ENCODE results near the gene CDH3.

Gene CDH3

DNA sequence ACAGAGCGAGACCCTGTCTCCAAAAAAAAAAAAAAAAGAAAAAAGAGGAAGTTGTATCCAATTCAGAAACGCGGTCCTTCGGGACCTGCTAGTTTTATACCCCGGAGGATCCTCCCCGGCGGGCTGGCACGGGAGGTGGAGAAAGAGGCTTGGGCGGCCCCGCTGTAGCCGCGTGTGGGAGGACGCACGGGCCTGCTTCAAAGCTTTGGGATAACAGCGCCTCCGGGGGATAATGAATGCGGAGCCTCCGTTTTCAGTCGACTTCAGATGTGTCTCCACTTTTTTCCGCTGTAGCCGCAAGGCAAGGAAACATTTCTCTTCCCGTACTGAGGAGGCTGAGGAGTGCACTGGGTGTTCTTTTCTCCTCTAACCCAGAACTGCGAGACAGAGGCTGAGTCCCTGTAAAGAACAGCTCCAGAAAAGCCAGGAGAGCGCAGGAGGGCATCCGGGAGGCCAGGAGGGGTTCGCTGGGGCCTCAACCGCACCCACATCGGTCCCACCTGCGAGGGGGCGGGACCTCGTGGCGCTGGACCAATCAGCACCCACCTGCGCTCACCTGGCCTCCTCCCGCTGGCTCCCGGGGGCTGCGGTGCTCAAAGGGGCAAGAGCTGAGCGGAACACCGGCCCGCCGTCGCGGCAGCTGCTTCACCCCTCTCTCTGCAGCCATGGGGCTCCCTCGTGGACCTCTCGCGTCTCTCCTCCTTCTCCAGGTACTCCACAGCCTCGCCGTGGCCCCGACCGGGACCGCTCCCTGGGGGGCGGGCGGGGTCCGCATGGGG lies at the start of gene CDH3:
Gene CDH3, plus strand, starts transcription at position 596 of the 779 bp plus-strand sequence. Its CDS starts 70 bp downstream, at position 666.
- in situ Hi-C loops (cut with HindIII; ENCODE audit: low pct_ligation_motif_present, low sequenced_read_pairs): no loop called here
- H3K27ac ChIP-seq: no peak within 1 kb of the TSS
- H3K27me3 ChIP-seq (replicated peaks): peaks cover 35% of the 10 kb centered on the region
- no peaks in the 10 kb centered on the region for H3K36me3 ChIP-seq (replicated peaks)
- TF ChIP-seq, protein P1, sequence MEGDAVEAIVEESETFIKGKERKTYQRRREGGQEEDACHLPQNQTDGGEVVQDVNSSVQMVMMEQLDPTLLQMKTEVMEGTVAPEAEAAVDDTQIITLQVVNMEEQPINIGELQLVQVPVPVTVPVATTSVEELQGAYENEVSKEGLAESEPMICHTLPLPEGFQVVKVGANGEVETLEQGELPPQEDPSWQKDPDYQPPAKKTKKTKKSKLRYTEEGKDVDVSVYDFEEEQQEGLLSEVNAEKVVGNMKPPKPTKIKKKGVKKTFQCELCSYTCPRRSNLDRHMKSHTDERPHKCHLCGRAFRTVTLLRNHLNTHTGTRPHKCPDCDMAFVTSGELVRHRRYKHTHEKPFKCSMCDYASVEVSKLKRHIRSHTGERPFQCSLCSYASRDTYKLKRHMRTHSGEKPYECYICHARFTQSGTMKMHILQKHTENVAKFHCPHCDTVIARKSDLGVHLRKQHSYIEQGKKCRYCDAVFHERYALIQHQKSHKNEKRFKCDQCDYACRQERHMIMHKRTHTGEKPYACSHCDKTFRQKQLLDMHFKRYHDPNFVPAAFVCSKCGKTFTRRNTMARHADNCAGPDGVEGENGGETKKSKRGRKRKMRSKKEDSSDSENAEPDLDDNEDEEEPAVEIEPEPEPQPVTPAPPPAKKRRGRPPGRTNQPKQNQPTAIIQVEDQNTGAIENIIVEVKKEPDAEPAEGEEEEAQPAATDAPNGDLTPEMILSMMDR (IDR thresholded peaks at IDR 0.05; ENCODE audit: low read depth, low read length, missing control alignments): peak; percentile 14
- no peak within 1 kb of the TSS for H3K4me3 ChIP-seq (ENCODE audit: low read depth, low read length)
- no peak for DNase-seq

DNA sequence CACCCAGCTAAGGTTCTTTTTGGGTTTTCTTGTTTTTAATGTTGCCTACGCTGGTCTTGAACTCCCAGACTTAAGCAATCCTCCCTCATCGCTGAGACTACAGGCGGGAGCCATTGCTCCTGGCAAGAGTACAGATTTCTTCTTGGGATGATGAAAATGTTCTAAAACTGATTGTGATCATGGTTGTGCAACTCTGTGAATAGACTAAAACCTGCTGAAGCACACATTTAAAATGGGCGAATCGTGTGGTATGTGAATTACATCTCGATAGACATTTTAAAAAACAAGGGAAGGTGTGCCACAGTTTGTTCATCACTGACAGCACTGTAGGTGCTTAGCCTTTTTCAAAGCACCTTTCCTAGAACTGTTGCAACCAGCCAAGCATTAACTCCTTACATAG lies 48.8 kb upstream of the CDH3 start:
- H3K27me3 ChIP-seq (replicated peaks): no peaks in the 10 kb centered on the region
- TF ChIP-seq, protein P1 (IDR thresholded peaks at IDR 0.05; ENCODE audit: low read depth, low read length, missing control alignments): no peak
- no peaks in the 10 kb centered on the region for H3K36me3 ChIP-seq (replicated peaks)
- H3K27ac ChIP-seq: no peak overlapping the region
- no peak for DNase-seq
- no peak overlapping the region for H3K4me3 ChIP-seq (ENCODE audit: low read depth, low read length)
- in situ Hi-C loops (cut with HindIII; ENCODE audit: low pct_ligation_motif_present, low sequenced_read_pairs): no loop called here

DNA sequence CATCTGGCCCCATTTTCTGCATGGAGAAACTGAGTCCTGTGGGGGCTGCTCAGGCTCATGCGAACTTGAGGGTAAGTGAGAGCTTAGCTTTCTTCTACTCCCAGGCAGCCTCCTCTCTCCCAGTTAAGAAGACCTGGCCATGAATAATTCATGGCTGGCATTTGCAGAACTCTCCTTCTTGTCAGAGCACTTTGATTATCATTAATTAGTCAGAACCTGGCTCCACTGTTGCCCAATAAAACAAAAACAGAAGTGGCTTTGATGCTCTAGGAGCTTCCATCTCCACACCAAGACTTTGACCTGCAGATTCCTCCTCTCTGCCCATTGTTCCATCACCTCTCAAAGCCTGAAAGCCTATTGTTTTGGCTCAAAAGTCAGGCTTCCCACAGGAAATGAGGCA lies 45.5 kb upstream of the CDH3 start:
- Histone ChIP-seq H3K4me3 (ENCODE audit: low read depth, low read length) (no peak overlapping the region), H3K36me3 (replicated peaks) (no peaks in the 10 kb centered on the region), H3K27me3 (replicated peaks) (no peaks in the 10 kb centered on the region), H3K27ac (no peak overlapping the region)
- in situ Hi-C loops (cut with HindIII; ENCODE audit: low pct_ligation_motif_present, low sequenced_read_pairs): no loop called here
- TF ChIP-seq, protein P1 (IDR thresholded peaks at IDR 0.05; ENCODE audit: low read depth, low read length, missing control alignments): no peak
- no peak for DNase-seq

DNA sequence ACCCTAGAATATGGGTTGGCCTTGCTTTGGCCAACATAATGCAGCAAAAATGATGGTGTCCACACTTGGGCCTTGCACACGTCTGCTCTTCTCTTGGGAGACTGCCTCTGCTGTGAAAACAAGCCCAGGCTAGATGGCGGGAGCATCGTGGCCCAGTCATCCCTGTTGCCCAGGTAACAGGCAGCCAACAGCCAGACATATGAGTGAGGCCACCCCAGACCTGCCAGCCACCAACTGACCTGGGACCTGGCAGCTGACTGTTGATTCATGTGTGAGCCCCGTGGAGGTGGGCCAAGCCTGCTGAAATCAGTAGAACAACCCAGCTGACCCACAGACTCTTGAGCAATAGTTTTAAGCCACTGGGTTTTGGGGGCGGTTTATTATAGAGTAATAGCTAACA lies 39.4 kb upstream of the CDH3 start:
- in situ Hi-C loops (cut with HindIII; ENCODE audit: low pct_ligation_motif_present, low sequenced_read_pairs): no loop called here
- H3K36me3 ChIP-seq (replicated peaks): no peaks in the 10 kb centered on the region
- H3K27me3 ChIP-seq (replicated peaks): no peaks in the 10 kb centered on the region
- TF ChIP-seq, protein P1 (IDR thresholded peaks at IDR 0.05; ENCODE audit: low read depth, low read length, missing control alignments): no peak
- H3K4me3 ChIP-seq (ENCODE audit: low read depth, low read length): no peak overlapping the region
- no peak overlapping the region for H3K27ac ChIP-seq
- no peak for DNase-seq

DNA sequence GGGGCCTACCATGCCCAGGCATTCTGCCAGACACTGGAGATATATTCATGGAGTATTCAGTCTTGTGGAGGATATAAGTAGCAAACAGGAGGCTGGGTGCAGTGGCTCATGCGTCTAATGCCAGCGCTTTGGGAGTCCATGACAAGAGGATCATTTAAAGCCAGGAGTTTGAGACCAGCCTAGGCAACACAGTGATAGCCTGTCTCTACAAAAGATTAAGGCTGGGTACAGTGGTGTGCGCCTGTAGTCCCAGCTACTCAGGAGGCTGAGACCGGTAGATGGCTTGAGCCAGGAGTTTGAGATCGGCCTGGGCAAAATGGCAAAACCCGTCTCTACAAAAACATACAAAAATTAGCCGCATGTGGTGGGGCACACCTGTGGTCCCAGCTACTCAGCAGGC lies 37.7 kb upstream of the CDH3 start:
- TF ChIP-seq, protein P1 (IDR thresholded peaks at IDR 0.05; ENCODE audit: low read depth, low read length, missing control alignments): no peak
- Histone ChIP-seq H3K27me3 (replicated peaks) (no peaks in the 10 kb centered on the region), H3K27ac (no peak overlapping the region), H3K4me3 (ENCODE audit: low read depth, low read length) (no peak overlapping the region), H3K36me3 (replicated peaks) (no peaks in the 10 kb centered on the region)
- in situ Hi-C loops (cut with HindIII; ENCODE audit: low pct_ligation_motif_present, low sequenced_read_pairs): no loop called here
- DNase-seq: no peak

DNA sequence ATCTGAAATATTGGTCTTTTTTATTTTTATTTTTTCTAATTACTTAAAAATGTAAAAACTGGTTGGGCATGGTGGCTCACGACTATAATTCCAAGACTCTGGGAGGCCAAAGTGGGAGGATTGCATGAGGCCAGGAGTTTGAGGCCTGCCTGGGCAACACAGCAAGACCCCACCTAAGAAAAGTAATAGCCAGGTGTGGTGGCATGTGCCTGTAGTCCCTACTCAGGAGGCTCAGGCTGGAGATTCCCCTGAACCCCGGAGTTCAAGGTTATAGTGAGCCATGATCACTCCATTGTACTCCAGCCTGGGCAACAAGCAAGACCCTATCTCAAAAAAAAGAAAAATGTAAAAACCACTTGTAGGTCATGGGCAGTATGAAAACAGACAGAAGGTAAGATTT lies 36.8 kb upstream of the CDH3 start:
- TF ChIP-seq, protein P1 (IDR thresholded peaks at IDR 0.05; ENCODE audit: low read depth, low read length, missing control alignments): no peak
- no peak for DNase-seq
- in situ Hi-C loops (cut with HindIII; ENCODE audit: low pct_ligation_motif_present, low sequenced_read_pairs): no loop called here
- no peaks in the 10 kb centered on the region for H3K27me3 ChIP-seq (replicated peaks)
- no peaks in the 10 kb centered on the region for H3K36me3 ChIP-seq (replicated peaks)
- H3K27ac ChIP-seq: no peak overlapping the region
- no peak overlapping the region for H3K4me3 ChIP-seq (ENCODE audit: low read depth, low read length)

All from brain microvascular endothelial cell (primary cell).